NCI-H526 (cell line): ENCODE results near the gene PDXK.

ENCODE experiments used
- DNase-seq, 2 experiments: peaks; one replicate each; lab custom pipeline; 2025; lab: John Stamatoyannopoulos, UW

Gene PDXK

DNA sequence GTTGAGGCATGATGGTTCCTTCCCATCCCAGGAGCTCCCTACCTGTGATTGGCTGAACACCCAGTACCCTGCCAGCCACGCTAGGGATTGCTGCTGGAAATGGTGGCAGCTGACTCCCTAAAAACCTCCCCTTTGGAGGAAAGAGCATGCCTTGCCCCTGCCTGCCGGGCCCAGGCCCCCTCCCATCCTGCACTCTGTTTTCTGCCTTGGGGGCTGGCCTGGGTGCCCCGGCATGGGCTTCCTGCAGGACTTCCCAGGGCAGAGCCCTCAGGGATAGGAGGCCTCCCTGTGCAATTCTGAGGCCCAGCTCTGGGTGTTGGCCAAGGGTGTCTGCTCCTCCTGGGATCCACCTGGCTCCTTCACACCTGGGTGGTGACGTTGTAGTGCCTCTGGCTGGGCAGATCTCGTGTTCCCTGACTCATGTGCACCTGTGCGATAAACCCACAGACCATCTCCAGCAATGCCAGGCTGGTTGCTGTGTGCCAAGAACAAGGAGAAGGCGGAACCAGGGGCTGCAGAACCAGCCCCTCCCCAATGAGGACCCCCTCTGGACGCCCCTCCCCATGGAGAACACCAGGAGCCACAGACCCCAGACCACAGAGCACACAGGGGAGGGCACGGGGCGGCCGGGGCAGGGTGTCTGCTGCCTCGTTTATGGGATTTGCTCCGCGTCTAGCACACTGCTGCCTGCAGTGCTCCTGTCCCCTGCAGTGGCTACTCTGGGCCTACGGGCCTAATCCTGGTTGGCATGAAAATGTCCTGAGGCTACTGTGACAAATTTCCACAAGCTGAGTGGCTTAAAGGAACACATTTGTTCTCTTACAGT lies 43.6 kb downstream of the PDXK start:
- no peak for DNase-seq

DNA sequence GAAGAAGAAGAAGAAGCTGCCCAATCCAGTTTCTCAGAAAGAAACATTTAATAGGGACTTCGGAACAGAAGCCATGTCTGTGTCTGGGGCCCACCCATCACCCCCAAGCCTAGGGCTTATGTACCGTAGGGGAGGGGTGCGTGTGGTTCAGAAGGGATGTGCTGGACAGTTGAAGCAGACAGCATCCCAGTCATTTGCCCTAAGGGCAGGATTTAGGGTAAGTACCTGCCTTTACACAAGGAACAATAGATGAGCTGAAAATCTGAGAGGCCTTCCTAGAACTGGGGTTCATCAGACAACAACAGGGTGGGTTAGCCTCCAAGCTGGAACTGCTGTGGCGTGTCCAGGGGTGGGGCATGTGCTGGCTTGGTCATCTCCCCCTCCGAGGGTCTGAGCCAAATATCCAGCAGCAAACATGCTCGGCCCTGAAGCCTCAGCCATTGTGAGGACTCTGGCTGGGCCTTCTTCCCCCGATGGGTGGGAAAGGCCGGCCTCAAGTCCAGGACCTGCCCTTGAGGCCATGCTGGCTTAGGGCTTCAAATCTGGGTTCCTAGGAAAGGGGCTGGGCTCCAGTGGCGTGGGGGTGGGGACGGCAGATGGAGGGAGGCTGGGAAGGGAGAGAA lies 45.1 kb downstream of the PDXK start:
- DNase-seq = no peak

GRCh38 chr21:43764576-43765495 lies 45.9 kb downstream of the PDXK start:
- no peak for DNase-seq

- peak in 1 of 2 experiments; percentile 33 for DNase-seq
Observed at GRCh38 chr21:43766734-43767497, 48.0 kb downstream of the PDXK start.

GRCh38 chr21:43767498-43767983 lies 48.6 kb downstream of the PDXK start:
- no peak for DNase-seq

DNA sequence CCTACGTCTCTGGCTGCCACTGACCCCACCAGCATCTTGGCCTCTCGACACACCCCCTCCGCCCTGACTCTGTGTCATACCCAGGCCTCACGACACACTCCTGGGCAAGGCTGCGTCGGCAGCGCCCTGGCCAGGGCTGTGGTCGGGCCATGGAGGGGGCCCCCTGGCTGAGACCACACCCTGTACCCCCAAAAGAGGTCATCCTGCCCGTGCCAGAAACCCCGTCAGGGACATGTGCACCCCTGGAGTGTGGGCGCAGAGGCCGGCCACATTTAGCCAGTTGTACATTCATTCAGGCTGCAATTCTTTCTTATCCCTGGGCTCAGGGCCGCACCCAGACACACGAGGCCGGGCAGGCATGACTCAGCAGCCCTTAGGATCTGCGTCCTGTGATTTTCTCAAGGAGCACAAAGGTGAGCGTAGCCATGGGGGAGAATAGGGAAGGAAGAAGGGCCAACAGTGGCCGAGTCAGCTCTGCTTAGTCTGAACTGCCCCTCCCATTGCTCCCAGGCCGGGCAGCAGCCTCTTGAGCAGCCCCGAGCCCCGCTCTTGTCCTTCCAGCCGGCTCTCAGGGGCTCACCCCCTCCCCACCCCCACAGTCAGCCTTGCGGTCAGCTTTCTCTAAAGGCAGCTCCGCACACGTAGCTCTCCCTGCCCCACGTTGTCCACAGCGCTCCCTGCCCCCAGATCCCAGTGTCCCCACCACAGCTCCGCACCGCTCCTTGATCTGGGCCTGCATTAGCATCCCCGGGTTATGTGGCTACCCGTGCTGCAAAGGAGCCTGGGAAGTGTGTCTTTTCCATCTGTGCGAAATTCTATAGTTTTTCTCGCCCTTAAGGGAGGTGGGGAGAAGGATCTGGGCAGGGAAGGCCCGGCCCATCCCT lies 49.3 kb downstream of the PDXK start:
- no peak for DNase-seq

DNA sequence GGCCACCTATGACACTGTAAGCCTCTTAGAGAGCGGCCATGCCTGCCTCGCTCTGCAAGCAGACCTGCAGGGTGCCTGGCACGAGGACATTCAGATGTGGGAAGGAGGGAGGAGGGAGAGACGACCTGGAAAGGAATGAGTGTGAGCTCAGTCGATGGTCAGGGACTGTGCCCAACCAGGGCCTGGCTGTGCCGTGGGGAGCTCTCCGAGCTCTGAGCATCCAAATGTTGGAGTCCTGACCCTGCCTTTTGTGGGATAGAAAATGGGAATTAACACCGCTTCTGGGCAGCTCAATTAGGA lies 49.9 kb downstream of the PDXK start:
- DNase-seq = no peak

DNA sequence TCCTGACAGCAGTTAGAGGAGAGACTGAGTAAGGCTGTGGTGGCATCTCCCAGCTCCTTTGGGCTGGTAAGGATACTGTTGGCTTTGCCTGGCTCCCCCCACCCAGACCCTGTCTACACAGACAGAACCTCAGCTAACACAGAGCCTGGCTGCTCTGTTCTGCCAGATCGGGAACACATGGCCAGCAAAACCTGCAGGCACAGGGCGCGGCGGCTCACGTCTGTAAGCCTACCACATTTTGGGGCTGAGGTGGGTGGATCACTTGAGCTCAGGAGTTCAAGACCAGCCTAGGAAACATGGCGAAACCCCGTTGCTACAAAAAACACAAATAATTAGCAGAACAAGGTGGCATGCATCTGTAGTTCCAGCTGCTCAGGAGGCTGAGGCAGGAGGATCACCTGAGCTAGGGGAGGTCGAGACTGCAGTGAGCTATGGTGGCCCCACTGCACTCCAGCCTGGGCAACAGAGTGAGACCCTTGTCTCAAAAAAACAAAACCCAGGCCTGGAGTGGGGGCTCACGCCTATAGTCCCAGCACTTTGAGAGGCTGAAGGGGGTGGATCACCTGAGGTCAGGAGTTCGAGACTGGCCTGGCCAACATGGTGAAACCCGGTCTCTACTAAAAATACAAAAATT lies 50.5 kb downstream of the PDXK start:
- DNase-seq = no peak

GRCh38 chr21:43770066-43770655 lies 51.2 kb downstream of the PDXK start:
- DNase-seq = no peak

DNA sequence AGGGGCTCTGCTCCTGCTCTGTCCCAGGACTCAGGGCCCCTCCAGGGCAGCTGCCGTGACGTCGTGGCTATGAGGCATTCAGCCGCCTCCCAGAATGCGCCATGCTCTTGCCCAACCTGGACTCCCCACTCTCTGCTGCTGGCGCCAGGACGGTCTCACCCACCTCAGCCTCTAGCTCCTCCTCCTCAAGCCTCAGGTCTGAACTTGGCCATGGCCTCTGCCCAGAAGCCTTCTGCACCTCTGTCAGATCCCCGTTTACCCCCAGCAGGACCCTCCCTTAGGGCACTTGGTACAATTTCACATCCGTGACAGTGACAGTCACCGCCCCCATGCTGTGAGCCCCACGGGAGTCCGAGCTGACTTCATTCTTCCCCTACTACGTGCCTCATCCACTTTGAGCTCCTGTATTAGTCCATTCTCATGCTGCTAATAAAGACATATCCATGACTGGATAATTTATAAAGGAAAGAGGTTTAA lies 52.3 kb downstream of the PDXK start:
- DNase-seq = no peak

GRCh38 chr21:43771698-43772424 lies 52.9 kb downstream of the PDXK start:
- no peak for DNase-seq

DNA sequence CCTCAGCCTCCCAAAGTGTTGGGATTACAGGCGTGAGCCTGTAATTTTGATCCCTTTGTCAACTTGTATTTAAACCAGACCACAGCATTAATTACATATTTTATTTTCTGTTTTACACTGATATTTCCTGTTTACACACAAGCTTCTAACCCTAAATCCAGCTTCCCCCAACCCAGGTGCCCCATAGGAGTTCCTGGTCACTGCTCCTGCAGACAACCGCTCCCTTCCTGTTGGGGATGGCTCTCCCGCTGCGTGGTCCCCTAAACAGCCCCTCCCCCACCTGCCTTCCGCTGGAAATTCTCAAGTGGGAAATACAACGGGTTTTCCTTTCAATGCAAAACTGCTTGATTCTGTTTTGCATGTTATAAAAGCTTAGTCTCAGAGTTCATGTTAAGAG lies 53.5 kb downstream of the PDXK start:
- peak; percentile 62 to 85 for DNase-seq

DNA sequence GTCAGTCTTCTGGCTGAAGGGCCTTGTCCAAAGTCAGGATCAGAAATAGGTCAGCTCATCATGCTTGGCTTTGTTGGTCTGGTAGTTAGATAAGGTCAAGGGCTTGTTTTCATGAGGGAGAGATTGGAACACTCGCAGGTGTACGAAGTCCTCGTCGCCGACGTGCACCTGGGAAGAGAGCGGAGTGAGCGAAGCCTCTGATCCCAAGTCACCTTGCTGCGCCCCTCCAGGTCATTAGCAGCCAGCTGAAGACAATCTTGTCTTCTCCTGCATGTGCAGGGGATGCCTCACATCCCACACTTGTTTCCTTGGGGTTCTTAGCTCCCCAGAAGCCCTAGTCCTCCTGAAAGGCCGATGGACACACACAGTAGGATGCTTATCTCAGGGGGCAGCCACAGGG lies 55.2 kb downstream of the PDXK start:
- DNase-seq = no peak

DNA sequence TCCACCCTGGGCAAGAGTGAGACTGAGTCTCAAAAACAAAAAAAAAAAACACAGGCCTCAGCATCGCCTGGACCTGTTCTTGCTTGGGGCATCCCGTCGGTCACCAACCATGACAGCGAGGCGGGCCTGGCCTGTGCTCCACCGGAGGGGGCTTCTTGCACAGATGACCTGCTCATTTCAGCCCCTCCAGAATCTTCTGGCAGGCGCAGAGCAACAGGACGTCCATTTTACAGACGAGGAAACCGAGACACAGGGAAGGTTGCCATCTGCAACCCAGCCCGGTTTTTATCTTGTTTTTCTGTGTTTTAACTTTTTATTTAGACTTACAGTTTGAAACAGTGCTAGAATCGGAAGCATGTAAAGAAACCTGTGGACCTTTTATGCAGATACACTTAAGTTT lies 56.3 kb downstream of the PDXK start:
- no peak for DNase-seq

DNA sequence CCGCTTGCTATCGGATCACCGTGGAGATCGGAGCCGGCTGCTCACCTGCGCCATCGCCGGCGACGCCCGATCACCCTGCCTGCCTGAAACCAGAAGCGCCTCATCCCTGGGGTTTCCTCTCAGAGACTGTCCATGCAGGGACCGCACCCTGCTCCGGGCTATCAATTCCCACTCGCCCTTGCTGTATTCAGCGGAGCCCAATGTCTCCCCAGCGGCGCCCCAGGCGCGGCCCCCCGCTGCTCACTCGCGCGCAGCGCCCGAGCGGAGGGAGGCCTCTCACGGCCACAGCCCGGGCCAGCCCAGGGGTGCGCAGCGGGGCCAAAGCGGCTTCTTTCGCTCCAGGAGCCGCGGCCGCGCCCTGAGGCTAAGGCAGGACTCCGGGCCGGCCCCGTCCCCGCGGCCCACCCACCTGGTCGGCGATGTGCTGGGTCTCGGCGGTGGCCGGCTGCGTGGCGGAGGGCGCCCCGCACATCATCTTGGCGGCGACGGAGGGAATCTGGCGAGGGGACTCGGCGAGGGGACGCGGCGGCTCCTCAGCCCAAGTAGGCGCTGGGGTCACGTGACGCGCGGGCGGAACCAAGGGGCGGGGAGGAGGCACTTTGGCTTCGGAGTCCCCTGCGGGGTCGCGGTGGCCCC lies 57.0 kb downstream of the PDXK start, which contains the start of gene CSTB:
TSS of gene CSTB (minus strand) at position 514 of the 636 bp plus-strand sequence. CDS start at position 475, 39 bp downstream.
- DNase-seq = peak; percentile 45 to 88

GRCh38 chr21:43777953-43778352 lies 59.0 kb downstream of the PDXK start:
- DNase-seq = no peak

DNA sequence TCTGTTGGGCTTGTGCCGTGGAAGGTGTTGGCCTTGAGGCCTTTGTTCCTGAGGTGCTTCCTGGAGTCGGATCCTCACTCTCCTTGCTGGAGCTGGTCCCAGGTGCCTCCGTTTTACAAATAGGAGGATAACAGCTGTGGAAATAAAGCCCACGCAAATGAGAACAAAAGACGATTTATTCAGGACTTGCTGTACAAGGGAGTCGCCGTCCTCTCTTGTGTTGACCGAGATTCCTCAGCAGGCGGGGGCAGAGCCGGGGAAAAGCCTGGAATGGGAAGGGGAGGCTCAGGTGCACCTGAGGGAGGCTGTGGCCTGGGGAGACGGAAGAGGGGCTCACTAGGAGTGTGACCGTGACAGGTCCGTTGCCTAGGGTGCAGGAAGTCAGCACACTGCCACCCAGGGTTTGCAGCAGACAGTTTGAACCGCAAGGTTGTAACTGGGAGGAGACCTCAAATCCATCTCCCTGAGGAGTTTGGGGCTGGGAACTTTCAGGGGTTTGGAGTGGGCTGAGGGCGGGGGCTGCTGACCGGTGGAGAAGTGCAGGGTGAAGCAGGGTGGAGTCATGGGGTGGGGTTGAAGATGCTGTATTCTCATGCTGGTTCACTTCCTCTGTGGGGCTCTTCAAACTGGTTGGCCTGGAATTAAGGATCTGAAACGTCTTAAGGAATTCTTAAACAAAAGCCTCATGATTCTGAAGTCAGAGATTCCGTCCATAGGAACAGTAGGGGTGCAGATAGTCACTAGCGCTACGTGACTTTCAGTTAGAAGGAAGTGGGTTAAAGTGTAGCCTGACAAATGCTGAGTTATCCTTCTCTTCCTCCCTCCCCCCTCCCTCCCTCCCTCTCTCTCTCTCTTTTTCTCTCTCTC lies 59.8 kb downstream of the PDXK start:
- DNase-seq = peak in 1 of 2 experiments; percentile 20
